CD14-positive monocyte (primary cell): ENCODE measurements around the gene TMC3. TPM values are rescaled to one million over a fixed set of nuclear protein-coding genes. Genes with fewer than 3 reads are reported as not detected.

ENCODE experiments used
- DNase-seq, 3 donors: peaks; one replicate each; pipeline ENCODE4 v3.0.0-alpha.2; 2011 to 2022
- H2AFZ ChIP-seq: 2 replicates; pipeline ENCODE4 v1.6.0; 2012; ENCODE audit warnings: mild to moderate bottlenecking, low read depth, low read length, inconsistent platforms; ENCODE audit not compliant: insufficient read depth, poor library complexity, severe bottlenecking
- H3K27ac ChIP-seq, 2 donors: 1 replicate in 1 of 2; 2 replicates in 1 of 2; pipeline ENCODE4 v1.5.1; 2012 to 2013; ENCODE audit warnings: low read length in 2 of 2, control low read depth in 1 of 2, inconsistent platforms in 1 of 2, low read depth in 1 of 2, mild to moderate bottlenecking in 1 of 2
- H3K27me3 ChIP-seq, 2 donors: one replicate each; pipeline versions ENCODE4 v1.6.0 to v1.6.1; 2011 to 2013; ENCODE audit warnings: low read length in 2 of 2; ENCODE audit not compliant: control insufficient read depth in 2 of 2, insufficient read depth in 2 of 2
- H3K36me3 ChIP-seq, 2 donors: replicated peaks in 1 of 2; 1 replicate in 1 of 2; 2 replicates in 1 of 2; pipeline versions ENCODE4 v1.5.1 to v1.6.1; 2012 to 2013; ENCODE audit warnings: low read length in 2 of 2, control low read depth in 1 of 2, inconsistent platforms in 1 of 2, mild to moderate bottlenecking in 1 of 2; ENCODE audit not compliant: insufficient read depth in 2 of 2, control insufficient read depth in 1 of 2
- H3K4me1 ChIP-seq, 2 donors: 1 replicate in 1 of 2; 2 replicates in 1 of 2; pipeline versions ENCODE4 v1.5.1 to v1.6.1; 2012 to 2013; ENCODE audit warnings: low read length in 2 of 2, control low read depth in 1 of 2, inconsistent platforms in 1 of 2, mild to moderate bottlenecking in 1 of 2, moderate library complexity in 1 of 2; ENCODE audit not compliant: insufficient read depth in 2 of 2, control insufficient read depth in 1 of 2
- H3K4me2 ChIP-seq: replicated peaks from 2 replicates; pipeline ENCODE3; 2012; ENCODE audit warnings: low read length, moderate library complexity, mild to moderate bottlenecking; ENCODE audit not compliant: poor library complexity, severe bottlenecking; ENCODE audit errors: extremely low read depth
- H3K4me3 ChIP-seq, 3 experiments: fragments of 200-600 bp in 1 of 3; sonication (generic) in 1 of 3; replicated peaks in 1 of 3; 1 replicate in 2 of 3; 2 replicates in 1 of 3; pipeline ENCODE4 v1.5.1; 2011 to 2013; ENCODE audit warnings: low read length in 3 of 3, mild to moderate bottlenecking in 3 of 3, control low read depth in 2 of 3, low read depth in 2 of 3, inconsistent platforms in 1 of 3, moderate library complexity in 1 of 3
- H3K79me2 ChIP-seq: 2 replicates; pipeline ENCODE4 v1.6.0; 2012; ENCODE audit warnings: mild to moderate bottlenecking, control low read depth, inconsistent platforms, low read length, moderate library complexity; ENCODE audit not compliant: insufficient read depth
- H3K9ac ChIP-seq: 2 replicates; pipeline ENCODE4 v1.6.0; 2017; ENCODE audit warnings: low read length, mild to moderate bottlenecking; ENCODE audit not compliant: insufficient read depth, poor library complexity, severe bottlenecking
- H3K9me3 ChIP-seq, 2 donors: replicated peaks in 1 of 2; 1 replicate in 1 of 2; 2 replicates in 1 of 2; pipeline versions ENCODE4 v1.5.1 to v1.6.1; 2012 to 2013; ENCODE audit warnings: low read length in 2 of 2, control low read depth in 1 of 2; ENCODE audit not compliant: control insufficient read depth in 1 of 2, insufficient read depth in 1 of 2
- H4K20me1 ChIP-seq: 2 replicates; pipeline ENCODE4 v1.6.0; 2012; ENCODE audit warnings: mild to moderate bottlenecking, low read length, control low read depth, moderate library complexity; ENCODE audit not compliant: insufficient read depth
- H3K27ac Mint-ChIP-seq, 7 donors: one replicate each; pipeline ENCODE4 v1.8.0; 2020; ENCODE audit warnings: mild to moderate bottlenecking in 7 of 7, mixed read lengths in 7 of 7, moderate library complexity in 6 of 7, inconsistent platforms in 2 of 7
- H3K27me3 Mint-ChIP-seq, 3 donors: one replicate each; pipeline ENCODE4 v1.8.0; 2021 to 2022; ENCODE audit warnings: low read depth in 3 of 3, mild to moderate bottlenecking in 3 of 3, mixed read lengths in 3 of 3, moderate library complexity in 3 of 3, inconsistent platforms in 1 of 3
- H3K36me3 Mint-ChIP-seq, 2 donors: one replicate each; pipeline ENCODE4 v1.8.0; 2020; ENCODE audit warnings: mixed read lengths in 2 of 2, inconsistent platforms in 1 of 2, mild to moderate bottlenecking in 1 of 2
- H3K4me1 Mint-ChIP-seq: one replicate; pipeline ENCODE4 v1.8.0; 2020; ENCODE audit warnings: mild to moderate bottlenecking, mixed read lengths
- H3K4me3 Mint-ChIP-seq, 2 donors: one replicate each; pipeline ENCODE4 v1.8.0; 2020; ENCODE audit warnings: mild to moderate bottlenecking in 2 of 2, mixed read lengths in 2 of 2, moderate library complexity in 1 of 2
- H3K9me3 Mint-ChIP-seq, 7 donors: one replicate each; pipeline ENCODE4 v1.8.0; 2020 to 2022; ENCODE audit warnings: mixed read lengths in 7 of 7, mild to moderate bottlenecking in 6 of 7, moderate library complexity in 6 of 7, inconsistent platforms in 2 of 7
- WGBS: methylation state at CpG from one replicate; pipeline ENCODE4 v1.1.5; 2013; ENCODE audit warnings: missing lambda C conversion rate; ENCODE audit not compliant: insufficient coverage; 5-methylcytosine and 5-hydroxymethylcytosine counted together
- intact Hi-C, 2 donors: fragments of 100-400 bp; cut with micrococcal nuclease; formaldehyde crosslinking; loops; one replicate each; pipeline versions ENCODE4 v1.15.0 to v1.15.1; 2023
- polyA plus RNA-seq, 3 donors: library from polyadenylated mRNA; depleted of rRNA in 1 of 3; unstranded in 2 of 3; stranded (reverse) in 1 of 3; fragments of 300-500 nt in 2 of 3; fragments of >200 nt in 1 of 3; fragmentation: Illumina TruSeq in 2 of 3; gene quantifications; 1 replicate in 2 of 3; 2 replicates in 1 of 3; pipeline ENCODE4 v1.2.3, GENCODE V29; 2012 to 2021
- TF ChIP-seq, protein P1 (sequence below): fragments of 200-600 bp; IDR thresholded peaks from one replicate; pipeline ENCODE4 v1.8.0; 2022; ENCODE audit warnings: antibody characterized with exemption, mild to moderate bottlenecking

Gene TMC3
- polyA plus RNA-seq, 3 donors: not detected

DNA sequence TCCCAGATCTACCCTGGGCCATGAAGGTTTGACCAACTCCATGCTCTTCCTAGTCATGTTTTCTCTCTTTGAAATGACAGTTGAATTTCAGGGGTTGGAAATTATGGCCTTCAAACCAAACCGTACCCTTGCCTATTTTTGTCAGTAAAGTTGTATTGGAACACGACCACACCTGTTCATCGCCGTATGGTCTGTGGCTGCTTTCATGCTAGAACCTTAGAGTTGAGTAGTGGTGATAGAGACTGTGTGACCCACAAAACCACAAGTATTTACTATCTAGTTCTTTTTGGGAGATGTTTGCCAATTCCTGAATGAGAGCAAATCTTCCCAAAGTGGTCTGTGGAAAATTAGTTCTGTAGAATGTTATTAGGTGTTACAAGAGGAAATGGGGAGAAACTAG lies 26.1 kb downstream of the TMC3 start:
- H3K79me2 ChIP-seq: no peaks in the 10 kb centered on the region
- intact Hi-C loops: no loop called here
- no peak overlapping the region for H3K4me2 ChIP-seq
- no peaks in the 10 kb centered on the region for H4K20me1 ChIP-seq
- Mint-ChIP-seq H3K4me3 (no peak overlapping the region), H3K4me1 (no peaks in the 10 kb centered on the region), H3K27ac (no peak overlapping the region), H3K27me3 (peaks cover 0 to 5% (median 2%) of the 10 kb centered on the region in 3 donors), H3K36me3 (no peaks in the 10 kb centered on the region), H3K9me3 (no peaks in the 10 kb centered on the region)
- DNase-seq: no peak
- H3K4me3 ChIP-seq: no peak overlapping the region
- H3K9me3 ChIP-seq: no peaks in the 10 kb centered on the region
- H3K27me3 ChIP-seq: no peaks in the 10 kb centered on the region
- H3K27ac ChIP-seq: no peak overlapping the region
- H3K4me1 ChIP-seq: no peaks in the 10 kb centered on the region
- TF ChIP-seq, protein P1, sequence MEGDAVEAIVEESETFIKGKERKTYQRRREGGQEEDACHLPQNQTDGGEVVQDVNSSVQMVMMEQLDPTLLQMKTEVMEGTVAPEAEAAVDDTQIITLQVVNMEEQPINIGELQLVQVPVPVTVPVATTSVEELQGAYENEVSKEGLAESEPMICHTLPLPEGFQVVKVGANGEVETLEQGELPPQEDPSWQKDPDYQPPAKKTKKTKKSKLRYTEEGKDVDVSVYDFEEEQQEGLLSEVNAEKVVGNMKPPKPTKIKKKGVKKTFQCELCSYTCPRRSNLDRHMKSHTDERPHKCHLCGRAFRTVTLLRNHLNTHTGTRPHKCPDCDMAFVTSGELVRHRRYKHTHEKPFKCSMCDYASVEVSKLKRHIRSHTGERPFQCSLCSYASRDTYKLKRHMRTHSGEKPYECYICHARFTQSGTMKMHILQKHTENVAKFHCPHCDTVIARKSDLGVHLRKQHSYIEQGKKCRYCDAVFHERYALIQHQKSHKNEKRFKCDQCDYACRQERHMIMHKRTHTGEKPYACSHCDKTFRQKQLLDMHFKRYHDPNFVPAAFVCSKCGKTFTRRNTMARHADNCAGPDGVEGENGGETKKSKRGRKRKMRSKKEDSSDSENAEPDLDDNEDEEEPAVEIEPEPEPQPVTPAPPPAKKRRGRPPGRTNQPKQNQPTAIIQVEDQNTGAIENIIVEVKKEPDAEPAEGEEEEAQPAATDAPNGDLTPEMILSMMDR: no peak
- H2AFZ ChIP-seq: no peak overlapping the region
- H3K36me3 ChIP-seq: no peaks in the 10 kb centered on the region
- WGBS: no CpG with 5 or more reads among the region's 4 CpGs
- H3K9ac ChIP-seq: no peak overlapping the region

DNA sequence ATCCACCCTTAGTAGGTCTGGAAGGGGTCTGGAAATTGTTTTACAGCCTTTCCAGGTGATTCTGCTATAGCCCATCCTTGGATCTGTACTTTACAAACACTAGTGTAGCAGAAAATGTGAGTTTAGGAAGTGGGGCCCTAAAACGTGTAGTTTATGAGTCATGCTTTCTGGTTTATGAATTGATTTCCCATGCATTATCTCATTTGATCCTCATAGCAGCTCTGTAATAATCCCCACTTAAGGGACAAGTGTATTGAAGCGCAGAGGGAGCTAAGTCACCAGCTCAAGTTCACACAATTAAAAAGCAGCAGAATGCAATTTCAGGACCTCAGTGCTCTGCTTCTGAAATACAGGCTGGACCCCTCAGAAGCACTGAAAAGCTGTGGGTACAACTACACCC lies 27.4 kb downstream of the TMC3 start:
- TF ChIP-seq, protein P1: no peak
- no peak overlapping the region for H3K4me3 ChIP-seq
- H3K27me3 ChIP-seq: no peaks in the 10 kb centered on the region
- Mint-ChIP-seq H3K27ac (no peak overlapping the region), H3K4me3 (no peak overlapping the region), H3K27me3 (peaks cover 0 to 5% (median 2%) of the 10 kb centered on the region in 3 donors), H3K4me1 (no peaks in the 10 kb centered on the region), H3K36me3 (no peaks in the 10 kb centered on the region), H3K9me3 (no peaks in the 10 kb centered on the region)
- H3K79me2 ChIP-seq: no peaks in the 10 kb centered on the region
- no peak for DNase-seq
- H3K36me3 ChIP-seq: no peaks in the 10 kb centered on the region
- H4K20me1 ChIP-seq: no peaks in the 10 kb centered on the region
- intact Hi-C loops: no loop called here
- no peak overlapping the region for H3K27ac ChIP-seq
- no peaks in the 10 kb centered on the region for H3K4me1 ChIP-seq
- no peak overlapping the region for H3K9ac ChIP-seq
- H3K9me3 ChIP-seq: no peaks in the 10 kb centered on the region
- no CpG with 5 or more reads among the region's 2 CpGs for WGBS
- H2AFZ ChIP-seq: no peak overlapping the region
- no peak overlapping the region for H3K4me2 ChIP-seq
